GM21447 (cell line): ENCODE results near the gene TTLL4.
"Not testable (repeated sequence)": the region's sequence is repeated elsewhere in the genome, so short reads cannot be mapped to it uniquely, and the experiment has no call there.

ENCODE experiments used
- ATAC-seq: cut with Tn5 transposase; IDR thresholded peaks from one replicate; pipeline ENCODE4 v1.9.1; 2021; ENCODE audit not compliant: unreplicated experiment

TTLL4 gene, protein sequence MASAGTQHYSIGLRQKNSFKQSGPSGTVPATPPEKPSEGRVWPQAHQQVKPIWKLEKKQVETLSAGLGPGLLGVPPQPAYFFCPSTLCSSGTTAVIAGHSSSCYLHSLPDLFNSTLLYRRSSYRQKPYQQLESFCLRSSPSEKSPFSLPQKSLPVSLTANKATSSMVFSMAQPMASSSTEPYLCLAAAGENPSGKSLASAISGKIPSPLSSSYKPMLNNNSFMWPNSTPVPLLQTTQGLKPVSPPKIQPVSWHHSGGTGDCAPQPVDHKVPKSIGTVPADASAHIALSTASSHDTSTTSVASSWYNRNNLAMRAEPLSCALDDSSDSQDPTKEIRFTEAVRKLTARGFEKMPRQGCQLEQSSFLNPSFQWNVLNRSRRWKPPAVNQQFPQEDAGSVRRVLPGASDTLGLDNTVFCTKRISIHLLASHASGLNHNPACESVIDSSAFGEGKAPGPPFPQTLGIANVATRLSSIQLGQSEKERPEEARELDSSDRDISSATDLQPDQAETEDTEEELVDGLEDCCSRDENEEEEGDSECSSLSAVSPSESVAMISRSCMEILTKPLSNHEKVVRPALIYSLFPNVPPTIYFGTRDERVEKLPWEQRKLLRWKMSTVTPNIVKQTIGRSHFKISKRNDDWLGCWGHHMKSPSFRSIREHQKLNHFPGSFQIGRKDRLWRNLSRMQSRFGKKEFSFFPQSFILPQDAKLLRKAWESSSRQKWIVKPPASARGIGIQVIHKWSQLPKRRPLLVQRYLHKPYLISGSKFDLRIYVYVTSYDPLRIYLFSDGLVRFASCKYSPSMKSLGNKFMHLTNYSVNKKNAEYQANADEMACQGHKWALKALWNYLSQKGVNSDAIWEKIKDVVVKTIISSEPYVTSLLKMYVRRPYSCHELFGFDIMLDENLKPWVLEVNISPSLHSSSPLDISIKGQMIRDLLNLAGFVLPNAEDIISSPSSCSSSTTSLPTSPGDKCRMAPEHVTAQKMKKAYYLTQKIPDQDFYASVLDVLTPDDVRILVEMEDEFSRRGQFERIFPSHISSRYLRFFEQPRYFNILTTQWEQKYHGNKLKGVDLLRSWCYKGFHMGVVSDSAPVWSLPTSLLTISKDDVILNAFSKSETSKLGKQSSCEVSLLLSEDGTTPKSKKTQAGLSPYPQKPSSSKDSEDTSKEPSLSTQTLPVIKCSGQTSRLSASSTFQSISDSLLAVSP

GRCh38 chr2:218710687-218711549 is at the start of gene TTLL4:
TTLL4 (plus strand) TSS chr2:218710835; CDS start chr2:218737677, 26,842 bp downstream.
- peak; percentile 88 for ATAC-seq

DNA sequence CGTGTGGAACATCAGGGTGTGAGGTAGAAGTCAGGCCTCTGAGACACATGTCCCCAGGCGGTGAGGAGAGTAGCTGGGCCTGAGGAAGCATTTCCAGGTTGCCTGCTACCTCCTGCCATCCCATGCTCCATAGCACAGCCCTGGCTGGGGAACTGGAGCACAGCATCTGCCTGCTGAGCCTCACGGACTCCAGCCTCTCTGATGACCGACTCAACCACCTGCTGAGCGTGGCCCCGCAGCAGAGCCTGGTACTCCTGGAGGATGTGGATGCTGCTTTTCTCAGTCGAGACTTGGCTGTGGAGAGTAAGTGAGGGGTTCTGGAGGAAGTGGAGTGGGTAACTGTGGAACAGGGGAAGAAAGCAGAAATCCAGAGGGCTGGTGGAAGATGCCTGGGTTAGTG is 48.3 kb upstream of the TTLL4 start:
- no peak for ATAC-seq

GRCh38 chr2:218662827-218663226 is 47.8 kb upstream of the TTLL4 start:
- no peak for ATAC-seq

GRCh38 chr2:218663901-218664300 is 46.7 kb upstream of the TTLL4 start:
- ATAC-seq = no peak

- no peak for ATAC-seq
Measured at GRCh38 chr2:218664653-218665052, 46.0 kb upstream of the TTLL4 start.

GRCh38 chr2:218671097-218671653 is 39.5 kb upstream of the TTLL4 start:
- no peak for ATAC-seq

DNA sequence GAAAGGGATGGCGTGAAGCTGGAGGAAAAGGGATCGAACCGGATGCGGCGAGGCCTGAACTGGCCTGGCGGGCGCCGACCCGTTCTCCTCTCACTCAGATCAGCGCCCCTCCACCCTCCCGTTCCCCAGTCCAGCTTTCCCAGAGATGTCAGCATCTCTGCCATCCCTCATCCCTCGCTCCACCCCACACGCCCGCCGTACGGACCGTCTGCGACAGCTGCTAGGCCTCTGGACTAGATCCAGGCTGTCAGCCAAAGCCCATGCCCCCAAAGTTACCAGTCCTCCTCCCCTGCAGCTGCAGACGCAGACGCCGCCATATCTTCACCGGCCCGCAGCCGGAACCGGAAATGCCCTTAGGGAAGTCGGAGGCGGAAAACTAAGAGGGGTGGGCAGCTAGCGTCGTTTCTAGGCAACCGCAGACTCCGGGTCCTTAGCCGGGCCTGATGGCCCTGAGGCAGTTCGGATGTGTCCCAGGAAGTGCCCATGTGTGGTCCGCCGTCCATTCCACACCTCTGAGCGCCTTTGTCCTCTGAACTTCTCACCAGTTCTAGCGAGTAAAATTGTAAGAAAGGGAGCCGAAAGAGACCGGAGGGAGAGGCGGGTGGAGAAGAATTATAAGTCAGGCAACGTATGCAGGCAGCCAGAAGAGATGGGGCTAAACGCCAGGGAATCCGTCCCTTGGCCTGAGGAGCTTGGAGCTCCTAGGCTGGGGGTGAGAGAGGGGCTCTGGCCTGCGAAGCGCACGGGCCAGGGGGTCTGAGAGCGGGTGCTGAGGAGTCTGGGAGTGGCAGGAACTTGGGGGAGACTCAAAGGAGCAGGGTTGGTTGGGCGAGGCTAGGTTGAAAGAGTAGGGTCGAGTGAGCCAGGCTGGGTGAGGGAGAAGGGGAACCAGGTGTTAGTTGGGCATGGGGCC is 38.7 kb upstream of the TTLL4 start, which contains the start of the genes RNF25 and STK36:
Gene RNF25 (minus strand): TSS at position 349 of the 913 bp plus-strand sequence. CDS start 32 bp downstream, at position 317.
Gene STK36 (plus strand): TSS at position 433 of the 913 bp plus-strand sequence. CDS start 744 bp downstream, outside the sequence.
- ATAC-seq = peak; percentile 98

DNA sequence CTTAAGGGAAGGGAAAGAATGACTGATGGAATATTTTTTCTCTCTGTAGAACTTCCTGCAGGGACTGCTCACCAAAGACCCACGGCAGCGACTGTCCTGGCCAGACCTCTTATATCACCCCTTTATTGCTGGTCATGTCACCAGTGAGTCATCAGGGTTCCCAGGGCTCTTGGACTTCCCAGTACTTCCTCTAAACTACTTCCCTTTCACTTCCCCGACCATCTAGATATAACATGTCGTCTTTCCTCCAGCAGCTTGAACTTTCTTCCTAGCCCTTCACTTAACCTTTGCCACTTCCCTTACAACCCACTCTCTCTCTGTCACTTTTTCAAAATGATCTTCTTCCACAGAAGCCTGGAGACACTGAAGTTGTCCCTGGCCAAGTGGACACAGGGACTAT is 31.5 kb upstream of the TTLL4 start:
- no peak for ATAC-seq

GRCh38 chr2:218680061-218680460 is 30.6 kb upstream of the TTLL4 start:
- no peak for ATAC-seq

GRCh38 chr2:218687400-218688060 is 23.1 kb upstream of the TTLL4 start:
- ATAC-seq = not testable (repeated sequence)

DNA sequence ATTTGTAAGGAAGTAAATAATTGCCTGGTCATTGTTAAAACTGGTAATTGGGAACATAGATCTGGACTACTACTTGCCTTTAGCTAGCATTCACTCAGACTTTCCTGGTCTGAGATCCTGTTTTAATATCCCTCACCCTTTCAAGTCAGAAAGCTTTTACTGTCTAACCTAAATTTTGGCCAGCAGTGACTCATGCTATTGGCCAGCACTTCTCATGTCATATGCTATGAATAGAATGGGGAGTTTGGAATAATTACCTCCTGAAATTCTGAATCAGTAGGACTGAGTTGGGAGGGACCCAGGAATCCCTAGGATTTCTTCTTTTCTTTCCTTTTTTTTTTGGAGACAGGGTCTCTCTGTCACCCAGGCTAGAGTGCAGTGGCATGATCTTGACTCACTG is 19.4 kb upstream of the TTLL4 start:
- no peak for ATAC-seq

DNA sequence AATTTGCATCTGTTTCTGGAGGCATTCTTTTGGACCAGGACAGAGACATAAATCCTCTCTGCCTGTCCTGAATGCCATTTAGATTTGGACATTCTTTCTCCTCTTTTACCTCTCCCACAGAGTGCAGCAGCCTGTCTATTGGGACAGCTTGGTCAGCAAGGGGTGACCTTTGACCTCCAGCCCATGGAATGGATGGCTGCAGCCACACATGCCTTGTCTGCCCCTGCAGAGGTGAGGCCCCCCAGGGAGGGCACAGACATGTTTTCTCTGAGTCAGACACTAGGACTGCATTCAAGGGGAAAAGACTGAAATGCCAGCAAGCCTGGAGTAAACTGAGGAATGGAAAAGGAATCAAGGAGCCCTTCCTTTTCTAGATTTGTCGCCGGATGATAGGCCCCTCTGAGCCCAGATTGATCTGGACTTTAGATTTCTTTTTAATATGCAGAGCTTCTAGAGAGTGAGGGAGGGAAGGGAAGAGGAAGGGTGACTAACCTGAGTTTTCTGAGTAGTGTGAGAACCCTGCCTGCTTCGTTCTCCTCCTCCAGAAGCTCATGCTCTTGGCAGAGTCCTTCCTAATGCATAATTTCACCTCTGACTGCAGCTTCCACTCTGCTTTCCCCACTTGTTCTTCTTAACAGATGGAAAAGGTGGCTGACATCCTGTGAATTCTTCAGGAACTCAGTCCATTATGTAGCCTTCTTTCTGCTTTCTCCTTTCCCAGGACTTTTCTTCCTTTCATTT is 16.1 kb upstream of the TTLL4 start:
- no peak for ATAC-seq

- no peak for ATAC-seq
Measured at GRCh38 chr2:218698885-218699284, 11.8 kb upstream of the TTLL4 start.

- ATAC-seq = no peak
Measured at GRCh38 chr2:218701806-218702205, 8.8 kb upstream of the TTLL4 start.

DNA sequence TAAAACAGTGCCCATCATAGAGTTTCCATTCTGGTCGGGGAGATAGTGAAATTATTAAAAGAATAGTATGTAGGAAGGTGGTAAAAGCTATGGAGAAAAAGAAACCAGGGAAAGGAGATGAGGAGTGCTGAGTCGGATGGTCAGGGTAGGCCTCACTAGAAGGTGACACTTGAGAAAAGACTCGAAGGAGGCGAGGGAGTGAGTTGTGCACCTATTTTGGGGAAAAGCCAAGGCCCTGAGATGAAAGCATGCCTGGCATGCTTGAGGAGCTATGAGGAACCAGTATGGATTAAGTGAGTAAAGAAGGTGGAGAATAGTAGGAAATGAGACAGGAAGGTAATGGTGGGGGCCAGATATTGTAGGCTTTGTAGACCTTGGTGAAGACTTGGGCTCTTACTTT is 7.3 kb upstream of the TTLL4 start:
- no peak for ATAC-seq

DNA sequence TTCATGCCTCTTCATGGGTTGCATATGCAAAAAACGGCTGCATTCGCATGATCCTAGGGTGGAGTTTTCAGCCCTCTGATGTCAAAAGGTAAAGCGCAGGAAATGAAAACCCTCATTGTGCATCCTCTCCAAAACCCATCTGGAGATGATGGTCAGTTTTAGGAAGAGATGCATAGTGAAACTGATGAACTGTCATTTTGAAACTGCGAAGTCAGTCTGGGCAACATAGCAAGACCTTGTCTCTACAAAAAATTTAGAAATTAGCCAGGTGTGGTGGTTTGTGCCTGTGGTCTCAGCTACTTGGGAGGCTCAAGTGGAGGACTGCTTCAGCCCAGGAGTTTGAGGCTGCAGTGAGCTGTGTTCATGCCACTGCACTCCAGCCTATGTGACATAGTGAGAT is 2.5 kb upstream of the TTLL4 start:
- ATAC-seq = no peak

DNA sequence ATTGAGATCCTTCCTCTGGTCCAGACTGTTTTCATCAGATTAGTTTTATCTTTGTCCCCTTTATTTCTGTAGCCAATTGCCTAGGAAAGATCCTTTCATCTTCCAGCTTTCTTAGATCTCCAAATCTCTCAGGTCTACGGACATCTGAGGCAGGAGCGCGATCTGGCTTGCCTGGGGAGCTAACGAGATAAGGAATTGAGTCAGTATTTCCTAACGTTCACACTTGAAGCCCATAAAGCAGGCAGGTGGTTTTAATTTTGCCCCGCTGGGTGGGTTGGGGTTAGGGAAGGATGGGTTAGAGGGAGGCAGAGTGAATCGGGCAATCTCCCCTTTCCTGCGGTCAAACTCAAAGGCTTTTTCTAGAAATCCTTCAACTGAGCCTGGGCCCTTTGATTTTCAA is 727 bp upstream of the TTLL4 start:
- ATAC-seq = no peak

DNA sequence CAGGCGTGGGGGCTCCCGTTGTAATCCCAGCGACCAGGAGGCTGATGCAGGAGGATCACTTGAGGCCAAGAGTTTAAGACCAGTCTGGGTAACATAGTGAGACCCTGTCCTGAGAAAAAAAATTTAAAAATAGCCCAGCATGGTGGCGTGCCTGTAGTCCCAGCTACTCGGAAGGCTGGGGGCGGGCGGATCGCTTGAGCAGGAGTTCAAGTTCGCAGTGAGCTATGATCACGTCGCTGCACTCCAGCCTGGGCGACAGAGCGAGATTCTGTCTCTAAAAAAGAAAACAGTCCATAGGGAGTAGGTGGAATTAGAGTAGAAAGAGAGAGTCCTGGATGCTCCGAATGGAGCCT is 325 bp upstream of the TTLL4 start:
- ATAC-seq = no peak
